ENCODE data around the gene ZNF770. TPM values are rescaled to one million over a fixed set of nuclear protein-coding genes. Genes with fewer than 3 reads are reported as not detected.

ZNF770 gene, protein sequence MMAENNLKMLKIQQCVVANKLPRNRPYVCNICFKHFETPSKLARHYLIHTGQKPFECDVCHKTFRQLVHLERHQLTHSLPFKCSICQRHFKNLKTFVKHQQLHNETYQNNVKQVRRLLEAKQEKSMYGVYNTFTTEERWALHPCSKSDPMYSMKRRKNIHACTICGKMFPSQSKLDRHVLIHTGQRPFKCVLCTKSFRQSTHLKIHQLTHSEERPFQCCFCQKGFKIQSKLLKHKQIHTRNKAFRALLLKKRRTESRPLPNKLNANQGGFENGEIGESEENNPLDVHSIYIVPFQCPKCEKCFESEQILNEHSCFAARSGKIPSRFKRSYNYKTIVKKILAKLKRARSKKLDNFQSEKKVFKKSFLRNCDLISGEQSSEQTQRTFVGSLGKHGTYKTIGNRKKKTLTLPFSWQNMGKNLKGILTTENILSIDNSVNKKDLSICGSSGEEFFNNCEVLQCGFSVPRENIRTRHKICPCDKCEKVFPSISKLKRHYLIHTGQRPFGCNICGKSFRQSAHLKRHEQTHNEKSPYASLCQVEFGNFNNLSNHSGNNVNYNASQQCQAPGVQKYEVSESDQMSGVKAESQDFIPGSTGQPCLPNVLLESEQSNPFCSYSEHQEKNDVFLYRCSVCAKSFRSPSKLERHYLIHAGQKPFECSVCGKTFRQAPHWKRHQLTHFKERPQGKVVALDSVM
- polyA plus RNA-seq (2014; cell fraction: cytosol; rRNA removed), result 11.9 and 16.0 TPM in 2 replicates
- 10.9 and 11.9 TPM in 2 replicates for polyA plus RNA-seq (2014; cell fraction: nucleus; rRNA removed)

DNA sequence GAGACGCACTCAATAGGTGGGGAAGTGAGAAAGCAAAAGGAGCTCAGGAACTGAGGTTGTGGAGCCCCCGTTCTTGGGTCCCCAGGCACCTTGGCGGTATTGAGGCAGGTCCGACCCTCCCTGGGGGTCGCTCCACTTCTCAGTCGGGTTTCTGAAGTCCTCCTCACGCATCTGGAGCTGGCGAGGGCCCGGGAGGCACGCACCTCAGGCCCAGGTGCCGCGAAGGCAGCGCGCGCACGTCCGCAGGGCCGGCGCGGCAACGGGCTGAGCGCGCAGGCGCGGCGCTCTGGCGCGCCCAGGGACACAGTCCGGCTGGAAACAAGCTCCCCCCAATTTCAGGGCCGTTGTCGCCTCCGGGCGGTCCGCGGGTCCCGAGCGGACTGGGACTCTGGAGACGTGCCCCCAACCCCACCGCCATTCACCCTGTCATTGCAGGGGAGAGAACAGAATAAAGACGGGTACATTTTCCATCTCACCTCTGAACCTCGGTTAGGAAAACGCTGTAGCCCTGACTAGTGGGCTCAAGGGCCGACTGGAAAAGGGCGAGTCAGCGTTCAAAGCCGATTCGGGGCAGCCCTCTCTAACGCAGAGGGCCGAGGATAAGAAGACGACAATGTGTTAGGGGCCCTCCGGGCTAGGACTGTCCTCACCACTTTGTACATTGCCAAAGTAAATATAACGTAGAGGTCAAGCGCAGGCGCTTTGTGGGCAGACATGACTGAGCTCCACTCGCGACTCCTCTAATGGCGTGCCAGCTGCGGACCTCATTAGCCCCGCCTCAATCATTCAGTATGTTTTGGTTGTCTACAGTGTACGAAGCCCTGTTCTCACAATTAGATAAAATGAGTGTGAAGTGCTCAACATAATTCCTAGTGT is at the start of gene ZNF770:
TSS of gene ZNF770 (minus strand) at position 261 of the 876 bp plus-strand sequence. CDS start 4,853 bp downstream, outside the sequence.
- DNase-seq (ENCODE audit: low spot score), result peak; percentile 80

DNA sequence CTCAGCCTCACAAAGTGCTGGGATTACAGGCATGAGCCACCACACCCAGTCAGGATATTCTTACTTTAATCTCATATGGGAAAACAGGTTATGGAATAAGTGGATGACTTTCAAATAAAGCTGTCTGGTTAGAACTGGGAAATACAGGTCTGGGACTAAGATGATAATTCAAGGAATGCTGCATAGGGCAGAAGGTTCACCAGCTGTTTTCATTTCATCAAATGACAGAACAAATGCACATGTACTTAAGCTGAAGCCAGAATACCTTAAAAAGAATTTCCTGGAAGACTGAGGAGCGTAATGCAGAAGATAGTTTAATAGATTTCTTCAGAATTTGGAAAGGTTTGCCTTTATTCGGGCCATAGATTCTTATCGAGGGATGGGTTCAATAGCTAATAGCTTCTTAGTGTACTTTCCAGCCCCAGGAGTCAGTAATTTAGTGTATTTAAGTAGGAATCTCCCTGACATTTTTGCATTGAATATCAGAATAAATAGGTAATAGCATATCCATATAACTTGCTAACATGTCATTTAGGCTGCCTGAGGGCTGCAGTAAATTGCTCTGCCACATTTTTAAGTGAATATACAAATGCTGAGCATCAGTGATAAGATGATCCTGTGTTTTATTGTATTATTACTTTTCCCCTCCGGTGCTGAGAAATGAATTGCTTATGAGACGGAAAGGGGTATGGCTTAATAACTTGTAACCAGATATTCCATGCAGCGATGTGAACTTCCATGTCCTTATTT is 40.3 kb upstream of the ZNF770 start:
- no peak for DNase-seq (ENCODE audit: low spot score)

DNA sequence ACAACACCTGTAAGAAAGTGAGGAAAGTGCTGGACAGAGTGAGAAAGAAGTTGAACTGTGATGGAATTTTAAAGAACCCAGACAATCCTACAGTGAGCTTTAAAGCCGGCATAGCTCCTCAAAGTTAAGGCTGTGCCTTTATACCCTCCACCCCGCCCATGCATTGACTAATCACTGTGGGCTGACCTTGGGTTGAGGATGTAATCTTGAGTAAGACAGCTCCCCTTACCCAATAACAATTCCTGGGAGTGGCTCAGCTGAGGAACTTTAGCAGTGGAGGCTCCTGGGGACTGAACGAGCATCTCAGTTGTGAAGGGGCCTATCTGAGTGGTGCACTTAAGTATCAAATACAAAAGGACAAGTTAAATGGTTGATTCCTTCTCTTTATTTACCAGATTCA is 35.7 kb upstream of the ZNF770 start:
- DNase-seq (ENCODE audit: low spot score), result no peak

DNA sequence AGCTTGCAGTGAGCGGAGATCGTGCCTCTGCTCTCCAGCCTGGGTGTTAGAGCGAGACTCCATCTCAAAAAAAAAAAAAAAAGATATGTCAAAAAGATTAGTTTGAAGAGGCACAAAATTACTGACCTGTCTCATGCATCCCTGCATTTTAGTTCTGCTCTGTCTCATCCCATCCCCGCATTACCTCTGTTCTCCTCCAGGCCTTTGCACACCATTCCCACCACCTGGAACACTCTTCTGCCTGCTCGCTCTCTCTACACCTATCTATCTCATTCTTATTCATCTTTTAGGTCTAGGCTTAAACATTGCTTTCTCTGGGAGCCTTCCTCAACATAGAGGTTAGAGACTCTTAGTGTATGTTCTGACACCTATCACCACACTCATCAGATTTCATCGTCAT is 32.9 kb upstream of the ZNF770 start:
- no peak for DNase-seq (ENCODE audit: low spot score)

DNA sequence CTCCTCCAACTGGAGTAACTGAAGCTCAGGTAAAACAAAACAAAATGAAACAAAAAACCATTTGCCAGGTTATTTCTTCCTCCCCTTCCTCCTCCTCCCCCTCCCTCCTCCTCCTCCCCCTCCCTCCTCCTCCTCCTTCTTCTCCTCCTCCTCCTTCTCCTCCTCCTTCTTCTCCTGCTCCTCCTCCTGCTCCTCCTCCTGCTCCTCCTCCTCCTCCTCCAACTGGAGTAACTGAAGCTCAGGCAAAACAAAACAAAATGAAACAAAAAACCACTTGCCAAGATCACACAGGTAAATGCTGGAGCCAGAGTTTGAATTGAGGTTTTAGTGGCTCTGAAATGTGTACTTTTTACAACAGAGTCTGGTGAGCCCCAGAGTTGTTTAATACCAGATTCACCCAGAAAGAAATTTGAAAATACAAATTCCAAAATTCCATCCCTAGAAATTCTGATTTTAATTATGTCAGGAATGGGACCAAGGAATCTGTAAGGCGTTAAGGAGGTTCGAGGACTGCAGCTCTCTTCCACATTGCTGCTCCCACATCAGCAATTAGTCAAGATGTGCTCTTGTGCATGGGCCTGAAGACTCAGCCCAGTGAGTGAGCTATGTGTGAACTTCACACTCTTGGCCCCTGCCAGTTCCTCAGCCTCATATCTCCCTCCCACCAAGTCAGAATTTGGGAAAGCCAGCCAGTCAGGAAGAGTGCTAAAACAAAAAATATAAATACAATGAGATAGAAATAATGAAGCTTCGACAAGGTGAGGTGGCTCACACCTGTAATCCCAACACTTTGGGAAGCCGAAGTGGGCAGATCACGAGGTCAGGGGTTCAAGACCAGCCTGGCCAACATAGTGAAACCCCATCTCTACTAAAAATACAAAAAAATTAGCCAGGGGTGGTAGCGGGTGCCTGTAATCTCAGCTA is 31.6 kb upstream of the ZNF770 start:
- DNase-seq (ENCODE audit: low spot score), result no peak

DNA sequence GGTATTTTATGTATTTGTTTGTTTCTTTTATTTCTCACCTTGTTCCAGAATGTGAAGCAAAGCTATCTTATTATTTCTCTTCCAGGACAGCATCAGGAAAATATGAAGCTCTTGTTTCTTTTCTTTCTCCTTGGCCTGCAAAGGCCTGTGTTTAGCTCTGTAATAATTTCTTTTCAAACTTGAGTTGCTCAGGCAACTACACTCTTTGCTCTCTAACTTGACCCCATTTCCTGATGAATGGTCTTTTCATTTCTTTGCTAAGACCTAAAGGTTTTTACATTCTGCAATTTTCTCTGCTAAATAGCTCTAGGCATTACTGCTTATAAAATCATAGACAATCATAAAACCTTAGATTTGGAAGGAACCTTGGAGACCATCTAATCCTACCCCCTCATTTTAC is 26.2 kb upstream of the ZNF770 start:
- DNase-seq (ENCODE audit: low spot score), result no peak

DNA sequence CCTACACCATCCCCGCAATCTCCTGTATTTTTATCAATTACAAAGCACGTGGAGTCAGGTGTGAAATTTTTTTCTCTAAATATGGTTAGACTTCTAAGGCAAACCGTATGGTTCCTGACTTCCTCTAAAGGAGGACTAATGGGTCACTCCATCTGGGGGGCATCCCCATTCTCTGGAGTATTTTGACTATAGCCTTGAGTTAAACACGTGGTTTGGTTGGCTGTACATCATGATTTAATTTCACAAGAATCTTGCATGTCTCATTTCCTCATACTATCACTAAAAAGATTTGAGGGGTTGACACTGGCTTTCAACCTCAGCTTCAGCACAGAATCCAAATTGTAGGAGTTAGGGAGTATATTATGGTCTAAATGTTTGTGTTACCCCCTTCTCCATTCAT is 25.3 kb upstream of the ZNF770 start:
- DNase-seq (ENCODE audit: low spot score), result no peak

DNA sequence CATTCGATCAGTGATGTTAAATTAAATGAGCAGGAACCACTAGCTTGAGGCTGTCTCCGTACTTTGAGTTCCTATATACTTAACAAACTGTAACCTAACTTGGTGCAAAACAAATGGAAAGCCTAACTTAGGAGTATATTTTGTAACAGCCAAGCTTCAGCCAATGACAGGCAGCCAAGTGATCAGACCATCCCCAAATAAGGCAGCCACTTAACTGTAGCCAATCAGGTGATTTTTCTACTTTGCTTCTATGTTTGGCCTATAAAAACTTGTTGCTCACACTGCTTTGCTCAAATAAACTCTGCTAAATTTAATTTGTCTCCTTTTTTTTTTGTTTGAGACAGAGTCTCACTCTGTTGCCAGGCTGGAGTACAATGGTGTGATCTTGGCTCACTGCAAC is 19.3 kb upstream of the ZNF770 start:
- DNase-seq (ENCODE audit: low spot score), result no peak

DNA sequence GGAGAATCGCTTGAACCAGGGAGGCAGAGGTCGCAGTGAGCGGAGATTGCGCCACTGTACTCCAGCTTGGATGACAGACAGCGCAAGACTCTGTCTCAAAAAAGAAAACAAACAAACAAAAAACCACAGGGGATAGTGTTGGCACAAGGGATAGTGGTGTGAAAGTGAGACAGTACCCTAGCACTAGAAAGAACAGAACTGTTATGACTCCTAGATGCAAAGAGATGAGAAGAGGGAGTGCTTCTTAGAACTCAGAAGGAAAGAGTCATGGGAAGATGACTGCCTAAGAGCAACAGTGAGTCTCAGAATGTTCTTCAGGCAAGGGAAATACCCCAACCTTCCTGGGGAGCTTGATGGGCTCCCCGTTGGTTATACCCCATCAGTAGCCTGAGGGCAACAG is 17.8 kb upstream of the ZNF770 start:
- no peak for DNase-seq (ENCODE audit: low spot score)

DNA sequence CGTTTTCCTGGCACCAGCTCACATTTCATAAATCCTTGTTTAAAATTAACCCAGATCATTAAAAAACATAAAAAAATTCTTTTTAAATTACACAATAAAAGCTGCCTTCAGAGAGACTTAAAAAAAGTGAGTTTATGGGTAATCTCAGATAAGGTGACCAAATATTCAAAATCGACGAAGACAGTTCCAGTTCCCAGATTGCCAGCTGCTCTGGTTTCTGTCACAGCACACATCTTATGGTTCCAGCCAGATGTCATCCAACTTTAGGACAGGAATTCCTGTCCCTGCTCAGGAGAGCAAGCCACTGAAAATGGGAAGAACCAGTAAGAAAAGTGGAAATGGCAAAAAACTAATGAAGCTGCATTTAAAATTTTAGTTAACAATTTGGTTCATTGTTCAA is 15.8 kb upstream of the ZNF770 start:
- DNase-seq (ENCODE audit: low spot score), result no peak

DNA sequence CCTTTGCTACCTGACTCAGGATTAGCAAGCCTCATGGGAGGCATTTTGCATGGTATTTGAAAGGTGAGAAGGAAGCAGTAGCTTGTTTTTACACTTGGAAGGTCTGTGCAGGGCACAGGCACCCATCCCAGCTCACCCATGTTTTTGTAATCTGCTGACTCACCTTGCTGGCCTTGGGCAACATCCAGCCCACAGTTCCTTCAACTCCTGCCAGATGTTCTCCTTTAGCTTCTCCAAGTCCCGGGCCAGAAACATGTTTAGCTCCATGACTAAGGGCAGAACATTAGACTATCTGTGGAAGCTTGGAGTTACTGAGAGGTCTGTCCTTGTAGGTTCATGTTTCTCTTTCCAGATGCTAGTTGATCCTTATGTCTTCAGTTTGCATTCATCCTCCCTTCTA is 12.4 kb upstream of the ZNF770 start:
- DNase-seq (ENCODE audit: low spot score), result no peak

DNA sequence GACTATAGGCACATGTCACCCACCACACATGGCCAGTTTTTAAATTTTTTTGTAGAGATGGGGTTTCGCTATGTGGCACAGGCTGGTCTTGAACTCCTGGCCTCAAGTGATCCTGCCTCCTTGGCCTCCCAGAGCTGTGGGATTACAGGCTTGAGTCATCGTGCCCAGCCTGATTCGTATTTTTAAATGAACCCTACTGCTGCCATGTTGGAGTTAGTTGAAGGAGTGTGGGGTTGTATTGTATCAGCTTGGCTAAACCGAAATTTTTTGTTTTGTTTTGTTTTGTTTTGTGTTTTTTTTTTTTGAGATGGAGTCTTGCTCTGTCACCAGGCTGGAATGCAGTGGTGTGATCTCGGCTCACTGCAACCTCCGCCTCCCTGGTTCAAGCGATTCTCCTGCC is 11.8 kb upstream of the ZNF770 start:
- DNase-seq (ENCODE audit: low spot score), result no peak

DNA sequence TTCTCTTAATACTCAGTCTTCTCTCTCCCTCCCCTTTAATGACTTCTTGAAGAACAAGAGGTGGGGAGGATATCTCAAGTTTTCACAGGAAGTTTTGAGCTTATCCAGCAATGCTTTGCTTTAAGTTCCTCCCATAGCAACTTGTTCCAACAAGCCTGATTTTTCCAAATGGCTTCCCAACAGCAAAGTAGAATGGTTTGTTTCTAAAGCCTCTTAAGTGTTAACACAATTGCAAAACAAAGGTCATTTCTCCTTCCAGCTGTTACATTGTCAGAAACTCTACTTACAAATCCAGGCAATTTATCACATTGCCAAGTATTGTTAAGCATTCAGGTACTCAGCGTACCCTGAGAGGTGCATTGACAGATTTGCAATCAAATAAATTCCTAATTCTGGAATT is 6.8 kb upstream of the ZNF770 start:
- DNase-seq (ENCODE audit: low spot score), result no peak

DNA sequence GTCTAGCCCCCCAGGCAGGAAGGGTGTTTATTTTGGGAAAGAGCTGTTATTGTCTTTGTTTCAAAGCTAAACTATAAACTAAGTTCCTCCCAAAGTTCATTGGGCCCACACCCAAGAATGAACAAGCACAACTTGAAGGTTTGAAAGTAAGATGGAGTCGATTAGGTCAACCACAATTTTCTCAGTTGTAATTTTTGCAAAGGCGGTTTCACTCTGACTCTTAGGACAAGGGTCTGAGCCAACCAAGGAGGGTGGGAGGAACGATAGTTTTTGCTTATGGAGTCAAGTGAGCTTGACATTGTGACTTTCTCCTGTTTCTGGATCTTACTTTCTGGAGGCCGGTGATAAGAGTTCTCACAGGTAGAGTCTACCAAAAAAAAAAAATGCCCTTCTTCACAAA is 5.8 kb upstream of the ZNF770 start:
- DNase-seq (ENCODE audit: low spot score), result no peak

DNA sequence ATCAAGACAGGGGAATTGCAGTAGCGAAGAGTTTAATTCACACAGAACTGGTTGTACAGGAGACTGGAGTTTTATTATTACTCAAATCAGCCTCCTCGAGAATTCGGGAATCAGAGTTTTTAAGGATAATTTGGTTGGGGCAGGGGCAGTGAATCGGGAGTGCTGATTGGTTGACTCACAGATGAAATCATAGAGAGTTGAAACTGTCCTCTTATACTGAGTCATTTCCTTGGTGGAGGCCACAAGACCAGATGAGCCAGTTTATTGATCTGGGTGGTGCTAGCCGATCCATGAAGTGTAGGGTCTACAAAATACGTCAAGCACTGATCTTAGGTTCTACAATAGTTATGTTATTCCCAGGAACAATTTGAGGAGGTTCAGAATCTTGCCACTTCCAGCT is 5.3 kb upstream of the ZNF770 start:
- DNase-seq (ENCODE audit: low spot score), result no peak

DNA sequence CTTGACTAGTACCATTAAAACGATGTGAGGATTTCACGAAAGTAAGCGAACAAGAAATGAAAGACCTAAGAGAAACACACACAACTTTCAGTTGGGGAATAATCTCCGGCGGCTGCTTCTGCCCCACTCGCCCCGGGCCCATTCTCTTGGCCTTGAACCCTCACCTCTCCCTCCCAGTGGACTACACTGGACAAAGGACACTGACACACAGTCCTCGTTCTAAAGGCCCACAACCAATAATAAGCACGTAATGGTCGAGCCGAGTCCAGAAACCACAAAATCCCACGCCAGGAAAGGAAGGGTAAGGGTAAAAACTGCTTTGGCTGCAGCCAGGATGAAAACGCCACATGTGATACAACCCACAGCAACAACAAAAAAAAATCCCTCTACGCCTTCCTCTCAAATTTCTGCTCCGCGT is 469 bp downstream of the ZNF770 start:
- peak; percentile 16 for DNase-seq (ENCODE audit: low spot score)

DNA sequence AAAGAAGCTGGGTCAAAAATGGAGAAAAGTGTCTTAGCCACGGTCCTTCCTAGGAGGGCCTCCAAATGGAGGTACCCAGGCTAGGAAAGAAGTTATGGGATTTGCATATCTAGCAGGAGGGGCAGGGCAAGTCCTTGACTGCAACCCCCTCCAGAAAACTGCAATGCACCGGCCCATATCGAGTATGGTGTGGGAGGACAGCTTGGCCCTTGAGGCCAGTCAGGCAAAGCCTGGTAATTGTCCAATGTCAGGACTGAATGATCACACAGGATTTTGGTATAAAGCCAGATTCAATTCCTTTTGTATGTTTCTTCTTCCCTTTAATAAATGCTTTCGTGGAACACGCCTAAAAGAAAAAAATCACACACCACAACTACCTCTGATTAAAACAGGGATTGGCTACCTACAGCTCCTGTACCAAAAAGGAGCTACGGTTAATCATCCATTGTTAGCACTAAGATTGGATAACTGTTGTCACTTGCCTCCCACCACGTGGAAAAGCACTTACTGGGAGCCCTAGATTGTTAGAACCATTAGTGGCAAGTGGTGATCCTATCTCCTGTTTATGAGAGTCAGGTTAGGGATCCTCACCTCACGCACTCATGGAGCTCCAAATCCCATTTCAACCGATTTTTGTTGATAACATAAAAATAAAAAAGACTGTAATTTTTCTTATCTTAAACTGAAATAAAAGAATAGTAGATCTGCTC is 1.2 kb downstream of the ZNF770 start:
- peak; percentile 25 for DNase-seq (ENCODE audit: low spot score)

DNA sequence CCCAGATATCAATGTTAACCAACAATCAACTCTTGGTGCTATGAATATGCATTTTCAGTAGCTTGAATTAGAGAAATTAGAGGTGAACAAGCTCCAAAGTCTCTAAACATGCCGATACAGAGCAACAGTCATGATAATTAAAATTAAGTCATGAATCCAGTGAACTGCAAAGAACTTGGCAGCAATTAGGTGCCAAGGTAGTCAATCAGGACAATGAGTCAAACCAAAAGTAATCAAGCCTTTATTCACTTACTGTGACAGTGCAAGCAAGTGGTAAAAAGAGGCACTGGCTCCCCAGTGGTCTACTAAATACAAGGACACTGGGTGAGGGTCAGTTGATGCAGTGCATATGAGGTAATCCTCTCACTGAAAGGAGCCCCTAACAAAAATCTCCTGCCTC is 1.8 kb downstream of the ZNF770 start:
- no peak for DNase-seq (ENCODE audit: low spot score)

DNA sequence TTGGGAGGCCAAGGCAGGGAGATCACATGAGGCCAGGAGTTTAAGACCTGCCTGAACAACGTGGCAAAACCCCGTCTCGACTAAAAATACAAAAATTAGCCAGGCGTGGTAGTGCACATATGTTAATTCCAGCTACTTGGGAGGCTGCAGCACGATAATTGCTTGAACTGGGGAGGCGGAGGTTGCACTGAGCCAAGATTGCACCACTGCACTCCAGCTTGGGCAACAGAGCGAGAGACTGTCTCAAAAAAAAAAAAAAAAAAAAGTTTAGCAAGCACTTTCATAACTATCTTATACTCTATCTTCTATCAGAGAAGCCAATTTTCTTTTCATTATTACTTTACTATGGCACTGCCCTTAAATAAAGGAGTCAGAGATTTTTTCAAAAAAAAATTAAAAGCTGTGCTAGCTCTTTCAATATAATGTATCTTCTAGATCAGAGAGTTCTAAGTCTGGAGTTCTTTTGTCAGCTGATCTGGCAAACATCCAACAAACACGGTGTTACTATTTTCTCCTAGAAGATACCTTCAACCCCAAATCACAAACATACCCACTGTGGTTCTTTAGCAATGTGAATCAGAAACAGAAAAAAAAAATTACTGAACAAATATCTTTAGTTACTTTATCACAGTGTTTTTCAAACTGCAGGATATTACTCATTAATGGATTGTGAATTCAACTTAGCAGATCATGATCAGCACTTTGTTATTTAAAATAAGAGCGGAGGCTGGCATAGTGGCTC is 3.0 kb downstream of the ZNF770 start:
- DNase-seq (ENCODE audit: low spot score), result no peak
